Activated B cell treated with CpG ODN at 0.5 μM for 24 hours (primary cell): ENCODE data around the gene DUSP8. TPM values are rescaled to one million over a fixed set of nuclear protein-coding genes. Genes with fewer than 3 reads are reported as not detected.
A peak's percentile ranks its signal among the peaks of the same experiment; 100 is the strongest.

Experiments
- ATAC-seq: fragments of 200-7000 bp; cut with Tn5 transposase; one replicate; pipeline ENCODE4 v1.10.0; 2021; ENCODE audit warnings: low read depth, mild to moderate bottlenecking, moderate library complexity
- CTCF ChIA-PET: fragments of 350-600 bp; sonication (Branson Sonifier 250); formaldehyde crosslinking; loops from one replicate; lab custom pipeline; 2021; ENCODE audit warnings: antibody characterized with exemption; lab: Charles Lee
- POLR2A ChIA-PET: fragments of 350-600 bp; sonication (Branson Sonifier 250); formaldehyde crosslinking; loops from one replicate; lab custom pipeline; 2021; ENCODE audit warnings: antibody characterized with exemption; lab: Charles Lee
- DNase-seq: peaks from one replicate; pipeline ENCODE4 v3.0.0; 2022
- H3K27ac Mint-ChIP-seq: one replicate; pipeline ENCODE4 v1.8.0; 2020; ENCODE audit warnings: mixed read lengths
- H3K27me3 Mint-ChIP-seq: one replicate; pipeline ENCODE4 v1.8.0; 2021; ENCODE audit warnings: mixed read lengths
- H3K36me3 Mint-ChIP-seq: one replicate; pipeline ENCODE4 v1.8.0; 2021; ENCODE audit warnings: low read depth, mixed read lengths
- H3K4me1 Mint-ChIP-seq: one replicate; pipeline ENCODE4 v1.8.0; 2021; ENCODE audit warnings: mixed read lengths
- H3K4me3 Mint-ChIP-seq: one replicate; pipeline ENCODE4 v1.8.0; 2020; ENCODE audit warnings: mild to moderate bottlenecking, mixed read lengths
- H3K9me3 Mint-ChIP-seq: one replicate; pipeline ENCODE4 v1.8.0; 2020; ENCODE audit warnings: mixed read lengths
- CTCF ChIP-seq: fragments of 200-600 bp; IDR thresholded peaks from one replicate; pipeline ENCODE4 v1.8.0; 2022; ENCODE audit warnings: antibody characterized with exemption, mild to moderate bottlenecking
- intact Hi-C: fragments of 100-400 bp; cut with micrococcal nuclease; formaldehyde crosslinking; loops from one replicate; pipeline ENCODE4 v1.15.1; 2024
- total RNA-seq: library from RNA; stranded (reverse); gene quantifications from 2 replicates; pipeline ENCODE4 v1.2.3, GENCODE V29; 2022

Gene DUSP8
- total RNA-seq, 1 donor from 2014 or later = 1.3 TPM

- peaks cover 8% of the 10 kb centered on the region for H3K36me3 Mint-ChIP-seq
- no peaks in the 10 kb centered on the region for H3K27me3 Mint-ChIP-seq
- intact Hi-C loops = no loop called here
- DNase-seq (no peak), ATAC-seq (no peak)
- TF ChIP-seq CTCF = no peak
- no peak overlapping the region for H3K27ac Mint-ChIP-seq
- H3K4me3 Mint-ChIP-seq = no peak overlapping the region
- peaks cover 67% of the 10 kb centered on the region for H3K4me1 Mint-ChIP-seq
- H3K9me3 Mint-ChIP-seq = no peaks in the 10 kb centered on the region
- ChIA-PET POLR2A (no interaction called here), CTCF (no interaction called here)
Measured at GRCh38 chr11:1517117-1518005, 54.7 kb downstream of the DUSP8 start.

DNA sequence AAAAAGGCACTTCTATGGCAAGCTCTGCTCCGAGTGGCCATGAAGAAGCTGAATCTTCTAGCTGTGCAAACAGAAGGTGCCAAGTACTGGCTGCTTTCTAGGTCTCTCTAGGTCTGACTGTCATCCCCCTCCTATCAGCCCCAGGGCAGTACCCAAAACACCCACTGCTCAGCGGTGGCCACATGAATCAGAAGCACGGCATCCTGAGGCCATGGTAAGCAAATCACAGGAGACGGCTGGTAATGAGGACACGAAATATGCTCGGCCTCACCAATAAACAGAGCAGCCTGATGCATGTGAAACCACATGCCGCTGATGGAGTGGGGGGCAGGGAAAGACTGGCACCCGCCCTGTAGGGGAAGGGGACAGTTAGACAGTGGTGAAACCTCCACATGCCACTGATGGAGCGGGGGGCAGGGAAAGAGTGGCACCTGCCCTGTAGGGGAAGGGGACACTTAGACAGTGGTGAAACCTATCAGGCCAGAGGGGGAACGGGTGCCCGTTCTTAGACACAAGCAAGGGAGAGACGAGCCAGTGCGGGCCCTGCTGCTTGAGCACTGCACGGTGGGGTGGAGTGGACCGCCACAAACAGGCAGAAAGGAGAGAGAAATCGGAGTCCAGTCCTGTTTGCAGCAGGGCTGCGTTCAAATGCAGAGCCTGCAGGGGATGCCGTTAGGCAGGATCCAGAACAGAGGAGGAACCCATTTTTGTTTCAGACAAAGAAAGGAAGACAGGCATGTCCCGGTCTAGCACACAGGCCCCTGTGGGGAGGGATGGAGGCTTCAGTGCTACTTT, 55.6 kb downstream of the DUSP8 start:
- DNase-seq = no peak
- H3K27me3 Mint-ChIP-seq = no peaks in the 10 kb centered on the region
- peaks cover 10% of the 10 kb centered on the region for H3K36me3 Mint-ChIP-seq
- POLR2A ChIA-PET = no interaction called here
- H3K9me3 Mint-ChIP-seq = no peaks in the 10 kb centered on the region
- no peak overlapping the region for H3K27ac Mint-ChIP-seq
- H3K4me3 Mint-ChIP-seq = no peak overlapping the region
- peaks cover 63% of the 10 kb centered on the region for H3K4me1 Mint-ChIP-seq
- ATAC-seq = no peak
- no peak for TF ChIP-seq CTCF
- intact Hi-C loops = no loop called here
- CTCF ChIA-PET = interaction anchor here (3.1 to 3.5 kb wide), 3 partner anchors 58 to 314 kb away, joined by 12 to 23 read pairs (median 12); no protein-coding TSS in a partner anchor

GRCh38 chr11:1515082-1516060, 56.7 kb downstream of the DUSP8 start:
- ChIA-PET CTCF (interaction anchor here (3.1 to 3.5 kb wide), 3 partner anchors 59 to 313 kb away, joined by 12 to 23 read pairs (median 12); no protein-coding TSS in a partner anchor), POLR2A (no interaction called here)
- no peak overlapping the region for H3K4me3 Mint-ChIP-seq
- intact Hi-C loops = loop anchor here (1.0 to 2.0 kb wide), 2 partner anchors 63 to 401 kb away; no protein-coding TSS in a partner anchor
- ATAC-seq = peak; percentile 87
- no peak overlapping the region for H3K27ac Mint-ChIP-seq
- H3K36me3 Mint-ChIP-seq = peaks cover 11% of the 10 kb centered on the region
- peak; percentile 53 for TF ChIP-seq CTCF
- H3K27me3 Mint-ChIP-seq = no peaks in the 10 kb centered on the region
- H3K4me1 Mint-ChIP-seq = peaks cover 52% of the 10 kb centered on the region
- no peaks in the 10 kb centered on the region for H3K9me3 Mint-ChIP-seq
- peak; percentile 74 for DNase-seq

- Mint-ChIP-seq H3K27ac (no peak overlapping the region), H3K27me3 (no peaks in the 10 kb centered on the region), H3K4me3 (no peak overlapping the region), H3K4me1 (peaks cover 50% of the 10 kb centered on the region), H3K36me3 (peaks cover 11% of the 10 kb centered on the region), H3K9me3 (no peaks in the 10 kb centered on the region)
- TF ChIP-seq CTCF = no peak
- no peak for ATAC-seq
- ChIA-PET POLR2A (no interaction called here), CTCF (interaction anchor here (3.1 to 3.5 kb wide), 3 partner anchors 60 to 312 kb away, joined by 12 to 23 read pairs (median 12); no protein-coding TSS in a partner anchor)
- intact Hi-C loops = loop anchor here (1.0 to 2.0 kb wide), 2 partner anchors 62 to 400 kb away; no protein-coding TSS in a partner anchor
- DNase-seq = no peak
Measured at GRCh38 chr11:1514336-1515061, 57.6 kb downstream of the DUSP8 start.
